ENCODE data around the gene TIAM2.

GRCh38 chr6:155112757-155113156 lies 117.6 kb downstream of the TIAM2 start:
- TF ChIP-seq EP300 (IDR thresholded peaks at IDR 0.05): no peak
- TF ChIP-seq CTCF (IDR thresholded peaks at IDR 0.05): no peak
- no peak for TF ChIP-seq POLR2AphosphoS5 (IDR thresholded peaks at IDR 0.05)
- no peak for TF ChIP-seq POLR2A (IDR thresholded peaks at IDR 0.05)
